Measurements from ENCODE around the gene TOMM40L.

Gene TOMM40L

DNA sequence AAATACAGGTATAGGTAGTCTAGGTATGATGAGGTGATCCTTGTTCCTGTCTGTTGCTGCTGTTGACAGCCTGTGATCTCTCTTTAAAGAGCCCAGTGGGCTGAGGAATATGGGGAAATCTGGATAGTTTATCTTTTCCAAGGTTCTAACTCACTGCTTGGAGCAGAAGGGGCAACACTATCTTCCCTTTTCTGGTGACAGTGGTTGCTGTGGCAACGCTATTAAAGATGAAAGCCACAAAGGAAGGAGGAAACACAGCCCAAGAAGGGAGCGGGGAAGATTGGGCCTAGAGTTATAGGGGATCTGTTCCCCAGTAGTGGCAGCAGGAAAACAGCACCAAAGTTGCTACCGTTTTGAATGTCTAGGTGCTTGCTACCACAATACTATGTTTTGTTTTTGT, 41.5 kb downstream of the TOMM40L start:
- no peak for TF ChIP-seq ZFX (IDR thresholded peaks at IDR 0.05; ENCODE audit: borderline replicate concordance)
- TF ChIP-seq, protein P1, sequence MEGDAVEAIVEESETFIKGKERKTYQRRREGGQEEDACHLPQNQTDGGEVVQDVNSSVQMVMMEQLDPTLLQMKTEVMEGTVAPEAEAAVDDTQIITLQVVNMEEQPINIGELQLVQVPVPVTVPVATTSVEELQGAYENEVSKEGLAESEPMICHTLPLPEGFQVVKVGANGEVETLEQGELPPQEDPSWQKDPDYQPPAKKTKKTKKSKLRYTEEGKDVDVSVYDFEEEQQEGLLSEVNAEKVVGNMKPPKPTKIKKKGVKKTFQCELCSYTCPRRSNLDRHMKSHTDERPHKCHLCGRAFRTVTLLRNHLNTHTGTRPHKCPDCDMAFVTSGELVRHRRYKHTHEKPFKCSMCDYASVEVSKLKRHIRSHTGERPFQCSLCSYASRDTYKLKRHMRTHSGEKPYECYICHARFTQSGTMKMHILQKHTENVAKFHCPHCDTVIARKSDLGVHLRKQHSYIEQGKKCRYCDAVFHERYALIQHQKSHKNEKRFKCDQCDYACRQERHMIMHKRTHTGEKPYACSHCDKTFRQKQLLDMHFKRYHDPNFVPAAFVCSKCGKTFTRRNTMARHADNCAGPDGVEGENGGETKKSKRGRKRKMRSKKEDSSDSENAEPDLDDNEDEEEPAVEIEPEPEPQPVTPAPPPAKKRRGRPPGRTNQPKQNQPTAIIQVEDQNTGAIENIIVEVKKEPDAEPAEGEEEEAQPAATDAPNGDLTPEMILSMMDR (IDR thresholded peaks at IDR 0.05), result no peak
- H3K27ac ChIP-seq, result no peak overlapping the region

DNA sequence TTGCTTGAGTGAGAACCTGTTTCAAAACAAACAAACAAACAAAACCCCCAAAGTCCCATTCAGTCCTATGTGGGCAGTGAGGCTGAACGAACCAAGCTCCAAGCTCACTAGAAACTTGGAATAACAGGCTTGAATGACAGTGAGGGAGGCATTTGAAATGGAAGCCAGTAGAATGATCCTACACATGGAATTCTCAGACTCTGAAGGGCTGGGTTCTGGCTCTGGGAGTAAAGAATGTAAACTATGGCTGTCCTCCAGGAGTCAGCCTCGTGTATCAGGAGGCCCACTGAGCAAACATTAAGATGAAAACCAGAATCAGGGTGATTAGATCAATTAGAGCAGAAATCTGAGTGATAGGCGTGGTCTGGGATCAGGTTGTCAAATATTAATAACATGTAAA, 47.5 kb downstream of the TOMM40L start:
- no peak overlapping the region for H3K27ac ChIP-seq
- TF ChIP-seq, protein P1 (IDR thresholded peaks at IDR 0.05), result no peak
- TF ChIP-seq ZFX (IDR thresholded peaks at IDR 0.05; ENCODE audit: borderline replicate concordance), result no peak

DNA sequence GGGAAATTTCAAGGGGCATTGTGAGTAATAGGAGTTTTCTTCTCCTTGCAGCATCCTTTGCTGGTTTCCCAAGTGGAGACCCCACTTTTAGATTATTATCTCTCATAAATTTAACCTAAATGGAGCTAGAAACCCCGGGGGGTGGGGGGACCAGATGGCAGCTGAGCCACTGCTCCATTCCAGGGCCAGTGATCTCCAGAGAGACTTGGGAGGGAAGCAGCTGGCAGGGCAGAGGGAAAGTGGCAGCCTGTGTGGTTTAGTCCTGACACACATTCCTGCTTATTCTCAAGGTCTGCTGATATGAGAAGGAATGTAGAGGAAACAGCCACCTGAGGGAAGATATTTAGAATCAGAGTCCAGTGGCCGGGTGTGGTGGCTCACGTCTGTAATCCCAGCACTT, 49.0 kb downstream of the TOMM40L start:
- TF ChIP-seq ZFX (IDR thresholded peaks at IDR 0.05; ENCODE audit: borderline replicate concordance), result no peak
- TF ChIP-seq, protein P1 (IDR thresholded peaks at IDR 0.05), result no peak
- no peak overlapping the region for H3K27ac ChIP-seq
